Activated B cell treated with CpG ODN at 0.5 μM for 24 hours (primary cell): Measurements from ENCODE around the gene ZNF555. TPM values are rescaled to one million over a fixed set of nuclear protein-coding genes. Genes with fewer than 3 reads are reported as not detected.
"Not testable (repeated sequence)": the region's sequence is repeated elsewhere in the genome, so short reads cannot be mapped to it uniquely, and the experiment has no call there.

Experiments used
- ATAC-seq: fragments of 200-7000 bp; cut with Tn5 transposase; one replicate; pipeline ENCODE4 v1.10.0; 2021; ENCODE audit warnings: low read depth, mild to moderate bottlenecking, moderate library complexity
- CTCF ChIA-PET: fragments of 350-600 bp; sonication (Branson Sonifier 250); formaldehyde crosslinking; loops from one replicate; lab custom pipeline; 2021; ENCODE audit warnings: antibody characterized with exemption; lab: Charles Lee
- POLR2A ChIA-PET: fragments of 350-600 bp; sonication (Branson Sonifier 250); formaldehyde crosslinking; loops from one replicate; lab custom pipeline; 2021; ENCODE audit warnings: antibody characterized with exemption; lab: Charles Lee
- DNase-seq: peaks from one replicate; pipeline ENCODE4 v3.0.0; 2022
- H3K27ac Mint-ChIP-seq: one replicate; pipeline ENCODE4 v1.8.0; 2020; ENCODE audit warnings: mixed read lengths
- H3K27me3 Mint-ChIP-seq: one replicate; pipeline ENCODE4 v1.8.0; 2021; ENCODE audit warnings: mixed read lengths
- H3K36me3 Mint-ChIP-seq: one replicate; pipeline ENCODE4 v1.8.0; 2021; ENCODE audit warnings: low read depth, mixed read lengths
- H3K4me1 Mint-ChIP-seq: one replicate; pipeline ENCODE4 v1.8.0; 2021; ENCODE audit warnings: mixed read lengths
- H3K4me3 Mint-ChIP-seq: one replicate; pipeline ENCODE4 v1.8.0; 2020; ENCODE audit warnings: mild to moderate bottlenecking, mixed read lengths
- H3K9me3 Mint-ChIP-seq: one replicate; pipeline ENCODE4 v1.8.0; 2020; ENCODE audit warnings: mixed read lengths
- intact Hi-C: fragments of 100-400 bp; cut with micrococcal nuclease; formaldehyde crosslinking; loops from one replicate; pipeline ENCODE4 v1.15.1; 2024
- total RNA-seq: library from RNA; stranded (reverse); gene quantifications from 2 replicates; pipeline ENCODE4 v1.2.3, GENCODE V29; 2022
- TF ChIP-seq, protein P1 (sequence below): fragments of 200-600 bp; IDR thresholded peaks from one replicate; pipeline ENCODE4 v1.8.0; 2022; ENCODE audit warnings: antibody characterized with exemption, mild to moderate bottlenecking

Gene ZNF555
- total RNA-seq = 7.4 and 8.4 TPM in 2 replicates

DNA sequence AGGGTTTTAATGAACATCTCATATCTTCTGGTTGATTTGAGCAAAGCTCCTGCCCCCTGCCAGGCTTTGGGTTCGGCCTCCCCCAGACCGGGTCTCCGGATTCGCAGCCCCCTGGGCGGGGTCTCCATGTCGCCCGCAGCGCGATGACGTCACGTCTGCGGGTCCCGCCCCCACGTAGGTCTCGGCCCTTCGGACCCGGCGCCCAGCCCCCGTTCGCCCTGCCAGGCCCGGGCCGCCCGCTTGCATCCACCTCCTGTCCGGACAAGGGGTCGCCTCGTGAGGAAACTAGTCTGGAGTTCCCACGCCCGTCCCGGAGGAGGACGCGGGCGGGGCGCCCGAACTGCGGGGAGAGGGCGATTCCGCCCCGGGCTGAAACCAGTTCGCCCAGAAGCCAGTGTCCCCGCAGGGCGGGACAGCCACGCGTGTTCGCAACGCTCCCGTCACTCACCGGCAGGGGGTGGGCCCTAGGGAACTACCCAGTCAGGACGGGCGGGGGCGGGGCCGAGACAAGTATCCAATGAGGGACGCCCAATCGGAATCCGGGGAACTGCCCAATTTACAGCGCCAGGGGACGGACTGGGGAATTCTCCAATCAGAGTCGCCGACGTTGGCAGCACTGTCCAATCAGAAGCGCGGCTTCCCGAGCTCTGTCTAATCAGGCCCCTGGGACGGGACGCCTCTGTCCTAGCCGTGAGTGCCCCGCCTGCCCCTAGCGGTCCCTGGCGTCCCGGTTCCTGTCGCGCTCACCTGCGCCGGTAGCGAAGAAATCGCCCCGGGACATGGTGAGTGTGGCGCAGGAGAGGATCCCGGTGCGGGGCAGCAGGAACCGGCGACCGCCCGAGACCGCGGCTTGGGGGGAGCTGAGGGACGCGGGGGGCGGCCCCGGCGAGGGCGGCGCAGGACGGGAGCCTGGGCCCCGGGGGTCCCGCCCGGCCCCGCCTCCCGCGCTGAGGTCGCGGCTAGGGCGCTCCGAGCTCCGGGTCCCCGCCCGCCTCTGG lies at the start of gene ZNF555:
Gene ZNF555 (plus strand): TSS at position 682 of the 998 bp plus-strand sequence. CDS start 98 bp downstream, at position 780.
- ATAC-seq = peak; percentile 90
- H3K9me3 Mint-ChIP-seq = peaks cover 8% of the 10 kb centered on the region
- peaks cover 18% of the 10 kb centered on the region for H3K36me3 Mint-ChIP-seq
- H3K4me3 Mint-ChIP-seq = peak within 1 kb of the TSS; percentile 92
- TF ChIP-seq, protein P1, sequence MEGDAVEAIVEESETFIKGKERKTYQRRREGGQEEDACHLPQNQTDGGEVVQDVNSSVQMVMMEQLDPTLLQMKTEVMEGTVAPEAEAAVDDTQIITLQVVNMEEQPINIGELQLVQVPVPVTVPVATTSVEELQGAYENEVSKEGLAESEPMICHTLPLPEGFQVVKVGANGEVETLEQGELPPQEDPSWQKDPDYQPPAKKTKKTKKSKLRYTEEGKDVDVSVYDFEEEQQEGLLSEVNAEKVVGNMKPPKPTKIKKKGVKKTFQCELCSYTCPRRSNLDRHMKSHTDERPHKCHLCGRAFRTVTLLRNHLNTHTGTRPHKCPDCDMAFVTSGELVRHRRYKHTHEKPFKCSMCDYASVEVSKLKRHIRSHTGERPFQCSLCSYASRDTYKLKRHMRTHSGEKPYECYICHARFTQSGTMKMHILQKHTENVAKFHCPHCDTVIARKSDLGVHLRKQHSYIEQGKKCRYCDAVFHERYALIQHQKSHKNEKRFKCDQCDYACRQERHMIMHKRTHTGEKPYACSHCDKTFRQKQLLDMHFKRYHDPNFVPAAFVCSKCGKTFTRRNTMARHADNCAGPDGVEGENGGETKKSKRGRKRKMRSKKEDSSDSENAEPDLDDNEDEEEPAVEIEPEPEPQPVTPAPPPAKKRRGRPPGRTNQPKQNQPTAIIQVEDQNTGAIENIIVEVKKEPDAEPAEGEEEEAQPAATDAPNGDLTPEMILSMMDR = no peak
- peak within 1 kb of the TSS; percentile 83 for H3K27ac Mint-ChIP-seq
- POLR2A ChIA-PET = interaction anchor here (0.6 to 2.3 kb wide), 16 partner anchors 15 to 992 kb away, joined by 3 to 14 read pairs (median 4); partner anchors contain the start of genes GADD45B, SGTA, THOP1 and ZNF554
- peaks cover 19% of the 10 kb centered on the region for H3K4me1 Mint-ChIP-seq
- DNase-seq = peak; percentile 88
- intact Hi-C loops = loop anchor here (1.0 to 2.0 kb wide), 4 partner anchors 22 to 104 kb away; partner anchors contain the start of genes SGTA, ZNF554 and ZNF57
- CTCF ChIA-PET = interaction anchor here (0.6 to 1.3 kb wide), 5 partner anchors 10 to 193 kb away, joined by 3 to 4 read pairs (median 3); partner anchors contain the start of gene ZNF554
- H3K27me3 Mint-ChIP-seq = no peaks in the 10 kb centered on the region

DNA sequence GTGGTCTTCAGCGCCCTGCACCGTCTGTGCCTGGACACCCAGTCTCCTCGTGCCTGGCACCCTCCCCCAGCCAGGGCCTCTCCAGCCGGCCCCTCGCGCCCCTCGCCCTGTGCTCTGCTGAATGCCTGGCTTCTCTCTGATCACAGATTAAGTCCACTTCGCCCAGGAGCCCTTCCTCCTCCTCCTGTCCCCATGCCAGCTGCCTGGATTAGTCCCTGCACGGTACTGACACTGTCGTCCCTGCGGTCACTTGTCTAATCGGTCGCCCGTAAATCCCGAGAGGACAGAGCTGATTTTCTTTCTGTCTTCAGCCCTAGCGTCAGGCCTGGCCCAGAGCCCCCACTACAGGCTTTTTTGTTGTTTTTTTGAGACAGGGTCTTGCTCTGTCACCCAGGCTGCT lies 49.4 kb upstream of the ZNF555 start:
- H3K4me1 Mint-ChIP-seq = peaks cover 38% of the 10 kb centered on the region
- POLR2A ChIA-PET = no interaction called here
- ATAC-seq (no peak), DNase-seq (no peak)
- peaks cover 48% of the 10 kb centered on the region for H3K36me3 Mint-ChIP-seq
- TF ChIP-seq, protein P1 = no peak
- CTCF ChIA-PET = no interaction called here
- no peak overlapping the region for H3K27ac Mint-ChIP-seq
- intact Hi-C loops = no loop called here
- H3K27me3 Mint-ChIP-seq = no peaks in the 10 kb centered on the region
- no peak overlapping the region for H3K4me3 Mint-ChIP-seq
- H3K9me3 Mint-ChIP-seq = no peaks in the 10 kb centered on the region

DNA sequence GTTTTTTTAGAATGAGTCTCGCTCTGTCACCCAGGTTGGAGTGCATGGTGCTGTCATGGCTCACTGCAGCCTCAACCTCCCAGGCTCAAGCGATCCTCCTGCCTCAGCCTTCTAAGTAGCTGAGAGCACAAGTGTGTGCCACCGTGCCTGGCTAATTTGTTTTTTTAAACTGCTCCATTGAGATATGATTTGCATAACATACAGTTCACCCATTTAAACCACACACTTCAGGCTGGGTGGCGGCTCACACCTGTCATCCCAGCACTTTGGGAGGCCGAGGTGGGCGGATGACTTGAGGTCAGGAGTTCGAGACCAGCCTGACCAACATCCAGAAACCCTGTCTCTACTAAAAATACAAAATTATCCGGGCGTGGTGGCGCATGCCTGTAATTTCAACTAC lies 48.6 kb upstream of the ZNF555 start:
- DNase-seq, H3K9me3 Mint-ChIP-seq, H3K4me3 Mint-ChIP-seq, intact Hi-C loops, CTCF ChIA-PET, H3K27ac Mint-ChIP-seq, H3K27me3 Mint-ChIP-seq, ATAC-seq: not testable (repeated sequence)
- Mint-ChIP-seq H3K4me1 (peaks cover 31% of the 10 kb centered on the region), H3K36me3 (peaks cover 56% of the 10 kb centered on the region)
- POLR2A ChIA-PET = interaction anchor here (0.7 kb wide), 1 partner anchor 23 kb away, joined by 3 read pairs; no protein-coding TSS in a partner anchor

DNA sequence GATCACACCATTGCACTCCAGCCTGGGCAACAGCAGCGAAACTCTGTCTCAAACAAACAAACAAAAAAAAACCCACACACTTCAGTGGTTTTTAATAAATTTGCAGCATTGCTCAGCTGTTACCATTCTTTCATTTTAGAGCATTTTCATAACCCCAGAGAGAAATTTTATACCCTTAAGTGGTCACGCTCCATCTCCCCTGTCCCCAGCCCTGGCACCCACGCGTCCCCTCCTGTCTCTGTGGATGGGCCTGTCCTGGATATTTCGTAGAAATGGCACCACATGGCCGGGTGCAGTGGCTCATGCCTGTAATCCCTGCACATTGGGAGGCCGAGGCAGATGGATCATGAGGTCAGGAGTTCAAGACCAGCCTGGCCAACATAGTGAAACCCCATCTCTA lies 48.1 kb upstream of the ZNF555 start:
- peaks cover 57% of the 10 kb centered on the region for H3K36me3 Mint-ChIP-seq
- H3K27me3 Mint-ChIP-seq = no peaks in the 10 kb centered on the region
- H3K4me1 Mint-ChIP-seq = peaks cover 26% of the 10 kb centered on the region
- no peak for ATAC-seq
- no peak overlapping the region for H3K4me3 Mint-ChIP-seq
- intact Hi-C loops = no loop called here
- DNase-seq = no peak
- ChIA-PET POLR2A (interaction anchor here (0.7 kb wide), 1 partner anchor 23 kb away, joined by 3 read pairs; no protein-coding TSS in a partner anchor), CTCF (no interaction called here)
- no peak overlapping the region for H3K27ac Mint-ChIP-seq
- H3K9me3 Mint-ChIP-seq = no peaks in the 10 kb centered on the region
- TF ChIP-seq, protein P1 = no peak

DNA sequence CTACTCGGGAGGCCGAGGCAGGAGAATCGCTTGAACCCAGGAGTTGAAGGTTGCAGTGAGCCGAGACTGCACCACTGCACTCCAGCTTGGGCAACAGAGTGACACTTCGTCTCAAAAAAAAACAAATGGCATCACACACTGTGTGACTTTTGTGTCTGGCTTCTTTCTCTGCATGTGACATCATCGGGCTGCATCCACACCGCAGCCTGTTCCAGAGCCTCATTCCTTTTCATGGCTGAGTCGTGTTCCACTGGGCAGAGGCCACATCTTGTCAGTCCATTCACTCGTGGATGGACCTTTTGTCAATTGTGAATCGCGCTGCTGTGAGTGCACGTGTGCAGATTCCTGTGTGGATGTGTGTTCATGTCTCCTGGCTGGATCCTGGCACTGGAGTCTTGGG lies 47.7 kb upstream of the ZNF555 start:
- peaks cover 22% of the 10 kb centered on the region for H3K4me1 Mint-ChIP-seq
- no peaks in the 10 kb centered on the region for H3K9me3 Mint-ChIP-seq
- no peak overlapping the region for H3K4me3 Mint-ChIP-seq
- no peaks in the 10 kb centered on the region for H3K27me3 Mint-ChIP-seq
- CTCF ChIA-PET = no interaction called here
- H3K36me3 Mint-ChIP-seq = peaks cover 59% of the 10 kb centered on the region
- DNase-seq = no peak
- POLR2A ChIA-PET = interaction anchor here (0.7 kb wide), 1 partner anchor 732 kb away, joined by 3 read pairs; no protein-coding TSS in a partner anchor
- no peak for ATAC-seq
- TF ChIP-seq, protein P1 = no peak
- intact Hi-C loops = no loop called here
- H3K27ac Mint-ChIP-seq = no peak overlapping the region
